ENCODE data around the gene KLHL6.
"Not testable (repeated sequence)": the region's sequence is repeated elsewhere in the genome, so short reads cannot be mapped to it uniquely, and the experiment has no call there.

Gene KLHL6

GRCh38 chr3:183514021-183514420 lies 41.5 kb downstream of the KLHL6 start:
- in situ Hi-C loops (cut with MboI; ENCODE audit: low pct_unique_long_range_greater_than_20kb, low sequenced_read_pairs) = no loop called here

GRCh38 chr3:183513046-183513706 lies 42.3 kb downstream of the KLHL6 start:
- DNase-seq = peak; percentile 82
- in situ Hi-C loops (cut with MboI; ENCODE audit: low pct_unique_long_range_greater_than_20kb, low sequenced_read_pairs) = no loop called here

More at GRCh38 chr3:183514021-183514420, 41.5 kb downstream of the KLHL6 start:
- no peak for DNase-seq

GRCh38 chr3:183511286-183512131 lies 44.0 kb downstream of the KLHL6 start:
- DNase-seq = not testable (repeated sequence)

GRCh38 chr3:183508821-183509220 lies 46.7 kb downstream of the KLHL6 start:
- in situ Hi-C loops (cut with MboI; ENCODE audit: low pct_unique_long_range_greater_than_20kb, low sequenced_read_pairs) = no loop called here
- peak; percentile 21 for DNase-seq

More at GRCh38 chr3:183511286-183512131, 44.0 kb downstream of the KLHL6 start:
- in situ Hi-C loops (cut with MboI; ENCODE audit: low pct_unique_long_range_greater_than_20kb, low sequenced_read_pairs) = not testable (repeated sequence)

GRCh38 chr3:183507551-183507950 lies 48.0 kb downstream of the KLHL6 start:
- in situ Hi-C loops (cut with MboI; ENCODE audit: low pct_unique_long_range_greater_than_20kb, low sequenced_read_pairs) = no loop called here
- DNase-seq = no peak

GRCh38 chr3:183506674-183507320 lies 48.7 kb downstream of the KLHL6 start:
- in situ Hi-C loops (cut with MboI; ENCODE audit: low pct_unique_long_range_greater_than_20kb, low sequenced_read_pairs) = no loop called here
- peak; percentile 27 for DNase-seq

GRCh38 chr3:183504597-183504996 lies 50.9 kb downstream of the KLHL6 start:
- in situ Hi-C loops (cut with MboI; ENCODE audit: low pct_unique_long_range_greater_than_20kb, low sequenced_read_pairs) = no loop called here
- DNase-seq = no peak

- in situ Hi-C loops (cut with MboI; ENCODE audit: low pct_unique_long_range_greater_than_20kb, low sequenced_read_pairs) = no loop called here
- no peak for DNase-seq
Measured at GRCh38 chr3:183503746-183504145, 51.8 kb downstream of the KLHL6 start.

- in situ Hi-C loops (cut with MboI; ENCODE audit: low pct_unique_long_range_greater_than_20kb, low sequenced_read_pairs) = no loop called here
- DNase-seq = no peak
Measured at GRCh38 chr3:183502237-183503181, 53.0 kb downstream of the KLHL6 start.

GRCh38 chr3:183500981-183501704 lies 54.4 kb downstream of the KLHL6 start:
- in situ Hi-C loops (cut with MboI; ENCODE audit: low pct_unique_long_range_greater_than_20kb, low sequenced_read_pairs) = no loop called here
- DNase-seq = no peak

GRCh38 chr3:183500319-183500718 lies 55.2 kb downstream of the KLHL6 start:
- no peak for DNase-seq
- in situ Hi-C loops (cut with MboI; ENCODE audit: low pct_unique_long_range_greater_than_20kb, low sequenced_read_pairs) = no loop called here

- in situ Hi-C loops (cut with MboI; ENCODE audit: low pct_unique_long_range_greater_than_20kb, low sequenced_read_pairs) = no loop called here
Measured at GRCh38 chr3:183498634-183499033, 56.9 kb downstream of the KLHL6 start.

GRCh38 chr3:183497313-183497712 lies 58.2 kb downstream of the KLHL6 start:
- in situ Hi-C loops (cut with MboI; ENCODE audit: low pct_unique_long_range_greater_than_20kb, low sequenced_read_pairs) = no loop called here
- no peak for DNase-seq

More at GRCh38 chr3:183498634-183499033, 56.9 kb downstream of the KLHL6 start:
- no peak for DNase-seq

- in situ Hi-C loops (cut with MboI; ENCODE audit: low pct_unique_long_range_greater_than_20kb, low sequenced_read_pairs) = no loop called here
- DNase-seq = no peak
Measured at GRCh38 chr3:183496311-183496710, 59.2 kb downstream of the KLHL6 start.

- in situ Hi-C loops (cut with MboI; ENCODE audit: low pct_unique_long_range_greater_than_20kb, low sequenced_read_pairs) = no loop called here
- DNase-seq = no peak
Measured at GRCh38 chr3:183494341-183494740, 61.2 kb downstream of the KLHL6 start.

- in situ Hi-C loops (cut with MboI; ENCODE audit: low pct_unique_long_range_greater_than_20kb, low sequenced_read_pairs) = no loop called here
- no peak for DNase-seq
Measured at GRCh38 chr3:183493296-183494045, 62.0 kb downstream of the KLHL6 start.

GRCh38 chr3:183492849-183493179 lies 62.7 kb downstream of the KLHL6 start:
- in situ Hi-C loops (cut with MboI; ENCODE audit: low pct_unique_long_range_greater_than_20kb, low sequenced_read_pairs) = no loop called here
- DNase-seq = no peak

Measured in KBM-7 (cell line).